ENCODE data around the gene SLC22A3.

GRCh38 chr6:160430203-160430602 lies 82.0 kb downstream of the SLC22A3 start:
- TF ChIP-seq POLR2A (IDR thresholded peaks at IDR 0.05), result no peak
- TF ChIP-seq CTCF (IDR thresholded peaks at IDR 0.05 in 4 of 5, conservative IDR thresholded peaks at IDR 0.05 in 1 of 5), result no peak
